Stimulated activated CD4-positive, alpha-beta T cell treated with anti-CD3 and anti-CD28 coated beads, Interleukin-12 subunit alpha, Interleukin-12 subunit beta, amount 100 ng/mL, for 48 hours (primary cell): ENCODE data around the gene TBX21.

ENCODE experiments used
- DNase-seq, 3 donors: peaks; one replicate each; pipeline ENCODE4 v3.0.0-alpha.2; 2020; ENCODE audit warnings: low read depth in 2 of 3, low spot score in 1 of 3

TBX21 gene

GRCh38 chr17:47697906-47698711 is 34.9 kb upstream of the TBX21 start:
- DNase-seq = no peak

- DNase-seq = peak; percentile 77 to 89 (median 78)
Observed at GRCh38 chr17:47698749-47699535, 34.1 kb upstream of the TBX21 start.

- no peak for DNase-seq
Observed at GRCh38 chr17:47699536-47699840, 33.5 kb upstream of the TBX21 start.

GRCh38 chr17:47700471-47701449 is 32.3 kb upstream of the TBX21 start:
- DNase-seq = no peak

GRCh38 chr17:47701608-47702007 is 31.4 kb upstream of the TBX21 start:
- no peak for DNase-seq

- DNase-seq = no peak
Observed at GRCh38 chr17:47702391-47702995, 30.5 kb upstream of the TBX21 start.

GRCh38 chr17:47703191-47703591 is 29.8 kb upstream of the TBX21 start:
- peak in 1 of 3 donors; percentile 48 for DNase-seq

- DNase-seq = no peak
Observed at GRCh38 chr17:47703671-47704070, 29.4 kb upstream of the TBX21 start.

- DNase-seq = no peak
Observed at GRCh38 chr17:47704116-47704515, 28.9 kb upstream of the TBX21 start.

- DNase-seq = no peak
Observed at GRCh38 chr17:47704736-47705135, 28.3 kb upstream of the TBX21 start.

- DNase-seq = peak in 1 of 3 donors; percentile 54
Observed at GRCh38 chr17:47705536-47706530, 27.2 kb upstream of the TBX21 start.

GRCh38 chr17:47707056-47707804 is 25.8 kb upstream of the TBX21 start:
- DNase-seq = no peak

- DNase-seq = no peak
Observed at GRCh38 chr17:47707884-47708283, 25.2 kb upstream of the TBX21 start.

GRCh38 chr17:47708312-47708863 is 24.6 kb upstream of the TBX21 start:
- DNase-seq = no peak

GRCh38 chr17:47708864-47709541 is 24.0 kb upstream of the TBX21 start:
- no peak for DNase-seq

GRCh38 chr17:47709594-47709993 is 23.4 kb upstream of the TBX21 start:
- DNase-seq = no peak

- DNase-seq = no peak
Observed at GRCh38 chr17:47711366-47712099, 21.5 kb upstream of the TBX21 start.
